Tibial nerve (tissue), 3 donors: Measurements from ENCODE around the gene CLIP3.

Source experiments
- POLR2A ChIP-seq, 2 donors: fragments of 450-650 bp; IDR thresholded peaks; one replicate each; pipeline ENCODE4 v1.6.1; 2017; ENCODE audit warnings: antibody characterized with exemption in 2 of 2, mild to moderate bottlenecking in 2 of 2, moderate library complexity in 2 of 2
- TF ChIP-seq, protein P1 (sequence below), 5 experiments: fragments of 200-600 bp in 3 of 5; fragments of 450-650 bp in 2 of 5; sonication (generic) in 3 of 5; IDR thresholded peaks; one replicate each; pipeline ENCODE4 v1.5.1; 2016 to 2019; ENCODE audit warnings: antibody characterized with exemption in 5 of 5, mild to moderate bottlenecking in 3 of 5, moderate library complexity in 2 of 5

DNA sequence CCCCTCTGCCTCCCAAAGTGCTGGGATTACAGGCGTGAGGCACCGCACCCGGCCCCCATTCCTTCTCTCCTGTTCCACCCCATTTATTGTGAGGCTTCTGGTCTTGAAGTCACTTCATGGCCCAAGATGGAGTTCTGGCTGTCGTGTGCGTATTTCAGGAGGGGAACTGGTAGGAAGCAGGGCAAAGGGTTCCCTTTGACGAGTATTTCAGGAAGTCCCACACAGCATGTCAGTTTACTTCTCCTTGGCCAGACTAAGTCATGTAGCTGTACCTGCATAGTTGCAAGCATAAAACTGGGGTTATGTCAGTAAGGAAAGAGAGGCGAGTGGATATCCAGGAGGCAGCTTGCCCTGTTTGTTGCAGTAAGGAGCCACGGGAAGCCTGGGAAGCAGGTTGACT is 32.2 kb upstream of the CLIP3 start:
- TF ChIP-seq, protein P1, sequence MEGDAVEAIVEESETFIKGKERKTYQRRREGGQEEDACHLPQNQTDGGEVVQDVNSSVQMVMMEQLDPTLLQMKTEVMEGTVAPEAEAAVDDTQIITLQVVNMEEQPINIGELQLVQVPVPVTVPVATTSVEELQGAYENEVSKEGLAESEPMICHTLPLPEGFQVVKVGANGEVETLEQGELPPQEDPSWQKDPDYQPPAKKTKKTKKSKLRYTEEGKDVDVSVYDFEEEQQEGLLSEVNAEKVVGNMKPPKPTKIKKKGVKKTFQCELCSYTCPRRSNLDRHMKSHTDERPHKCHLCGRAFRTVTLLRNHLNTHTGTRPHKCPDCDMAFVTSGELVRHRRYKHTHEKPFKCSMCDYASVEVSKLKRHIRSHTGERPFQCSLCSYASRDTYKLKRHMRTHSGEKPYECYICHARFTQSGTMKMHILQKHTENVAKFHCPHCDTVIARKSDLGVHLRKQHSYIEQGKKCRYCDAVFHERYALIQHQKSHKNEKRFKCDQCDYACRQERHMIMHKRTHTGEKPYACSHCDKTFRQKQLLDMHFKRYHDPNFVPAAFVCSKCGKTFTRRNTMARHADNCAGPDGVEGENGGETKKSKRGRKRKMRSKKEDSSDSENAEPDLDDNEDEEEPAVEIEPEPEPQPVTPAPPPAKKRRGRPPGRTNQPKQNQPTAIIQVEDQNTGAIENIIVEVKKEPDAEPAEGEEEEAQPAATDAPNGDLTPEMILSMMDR (IDR thresholded peaks at IDR 0.05) = no peak
- no peak for TF ChIP-seq POLR2A (IDR thresholded peaks at IDR 0.05)
